HepG2 (cell line): ENCODE data around the gene RABEP2. TPM values are rescaled to one million over a fixed set of nuclear protein-coding genes. Genes with fewer than 3 reads are reported as not detected.

Experiments
- ZNF709 ChIP-seq: sonication (generic); formaldehyde crosslinking; IDR thresholded peaks from 2 replicates; pipeline ENCODE4 v1.5.0; 2020; ENCODE audit warnings: mild to moderate bottlenecking, missing genetic modification reagents
- polyA plus RNA-seq, 8 experiments: library from polyadenylated mRNA; depleted of rRNA in 3 of 8; stranded (reverse) in 7 of 8; unstranded in 1 of 8; fragments of >200 nt; fragmentation: Illumina TruSeq in 4 of 8; extraction: Trizol in 4 of 8; gene quantifications; 2 replicates each; pipeline versions ENCODE4 v1.2.1 to v1.2.3, GENCODE V29; 2011 to 2016; ENCODE audit warnings: low read depth in 4 of 8, missing spikeins in 1 of 8, mixed read lengths in 1 of 8; ENCODE audit not compliant: insufficient read depth in 1 of 8
- total RNA-seq, 5 experiments: library from RNA; depleted of rRNA; stranded (reverse); fragments of >200 nt; fragmentation: Illumina TruSeq; extraction: Trizol; gene quantifications; 2 replicates each; pipeline ENCODE4 v1.2.3, GENCODE V29; 2016; ENCODE audit warnings: low read depth in 1 of 5
- TF ChIP-seq, protein P1 (sequence below): sonication (generic); formaldehyde crosslinking; IDR thresholded peaks from 2 replicates; pipeline ENCODE4 v1.4.0; 2020; ENCODE audit warnings: mild to moderate bottlenecking, missing genetic modification reagents
- TF ChIP-seq, protein P2 (sequence below): sonication (generic); formaldehyde crosslinking; IDR thresholded peaks from 2 replicates; pipeline ENCODE4 v1.5.0; 2020; ENCODE audit warnings: missing genetic modification reagents

Gene RABEP2
- total and polyA plus RNA-seq, 2 of the 13 experiments (the other 11 are each of a cell fraction or from before 2014, with no cell fraction given), result 10.8 to 18.4 TPM

DNA sequence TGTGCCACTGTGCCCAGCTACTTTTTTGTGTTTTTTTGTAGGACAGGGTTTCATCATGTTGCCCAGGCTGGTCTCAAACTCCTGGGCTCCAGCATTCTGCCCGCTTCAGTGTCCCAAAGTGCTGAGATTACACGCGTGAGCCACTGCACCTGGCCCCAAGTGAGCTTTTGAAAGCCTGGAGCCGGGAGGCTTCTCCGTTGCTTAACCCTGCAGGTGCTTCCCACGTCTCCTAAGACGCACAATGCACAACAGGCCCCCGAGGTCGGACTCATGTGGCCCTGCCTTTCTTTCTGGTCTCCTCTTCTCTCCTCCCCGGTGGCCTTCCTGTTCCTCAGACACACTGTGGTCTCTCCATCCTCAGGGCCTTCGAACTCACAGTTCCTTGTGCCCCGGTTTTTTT lies 12.5 kb downstream of the RABEP2 start (continued):
- TF ChIP-seq, protein P1, sequence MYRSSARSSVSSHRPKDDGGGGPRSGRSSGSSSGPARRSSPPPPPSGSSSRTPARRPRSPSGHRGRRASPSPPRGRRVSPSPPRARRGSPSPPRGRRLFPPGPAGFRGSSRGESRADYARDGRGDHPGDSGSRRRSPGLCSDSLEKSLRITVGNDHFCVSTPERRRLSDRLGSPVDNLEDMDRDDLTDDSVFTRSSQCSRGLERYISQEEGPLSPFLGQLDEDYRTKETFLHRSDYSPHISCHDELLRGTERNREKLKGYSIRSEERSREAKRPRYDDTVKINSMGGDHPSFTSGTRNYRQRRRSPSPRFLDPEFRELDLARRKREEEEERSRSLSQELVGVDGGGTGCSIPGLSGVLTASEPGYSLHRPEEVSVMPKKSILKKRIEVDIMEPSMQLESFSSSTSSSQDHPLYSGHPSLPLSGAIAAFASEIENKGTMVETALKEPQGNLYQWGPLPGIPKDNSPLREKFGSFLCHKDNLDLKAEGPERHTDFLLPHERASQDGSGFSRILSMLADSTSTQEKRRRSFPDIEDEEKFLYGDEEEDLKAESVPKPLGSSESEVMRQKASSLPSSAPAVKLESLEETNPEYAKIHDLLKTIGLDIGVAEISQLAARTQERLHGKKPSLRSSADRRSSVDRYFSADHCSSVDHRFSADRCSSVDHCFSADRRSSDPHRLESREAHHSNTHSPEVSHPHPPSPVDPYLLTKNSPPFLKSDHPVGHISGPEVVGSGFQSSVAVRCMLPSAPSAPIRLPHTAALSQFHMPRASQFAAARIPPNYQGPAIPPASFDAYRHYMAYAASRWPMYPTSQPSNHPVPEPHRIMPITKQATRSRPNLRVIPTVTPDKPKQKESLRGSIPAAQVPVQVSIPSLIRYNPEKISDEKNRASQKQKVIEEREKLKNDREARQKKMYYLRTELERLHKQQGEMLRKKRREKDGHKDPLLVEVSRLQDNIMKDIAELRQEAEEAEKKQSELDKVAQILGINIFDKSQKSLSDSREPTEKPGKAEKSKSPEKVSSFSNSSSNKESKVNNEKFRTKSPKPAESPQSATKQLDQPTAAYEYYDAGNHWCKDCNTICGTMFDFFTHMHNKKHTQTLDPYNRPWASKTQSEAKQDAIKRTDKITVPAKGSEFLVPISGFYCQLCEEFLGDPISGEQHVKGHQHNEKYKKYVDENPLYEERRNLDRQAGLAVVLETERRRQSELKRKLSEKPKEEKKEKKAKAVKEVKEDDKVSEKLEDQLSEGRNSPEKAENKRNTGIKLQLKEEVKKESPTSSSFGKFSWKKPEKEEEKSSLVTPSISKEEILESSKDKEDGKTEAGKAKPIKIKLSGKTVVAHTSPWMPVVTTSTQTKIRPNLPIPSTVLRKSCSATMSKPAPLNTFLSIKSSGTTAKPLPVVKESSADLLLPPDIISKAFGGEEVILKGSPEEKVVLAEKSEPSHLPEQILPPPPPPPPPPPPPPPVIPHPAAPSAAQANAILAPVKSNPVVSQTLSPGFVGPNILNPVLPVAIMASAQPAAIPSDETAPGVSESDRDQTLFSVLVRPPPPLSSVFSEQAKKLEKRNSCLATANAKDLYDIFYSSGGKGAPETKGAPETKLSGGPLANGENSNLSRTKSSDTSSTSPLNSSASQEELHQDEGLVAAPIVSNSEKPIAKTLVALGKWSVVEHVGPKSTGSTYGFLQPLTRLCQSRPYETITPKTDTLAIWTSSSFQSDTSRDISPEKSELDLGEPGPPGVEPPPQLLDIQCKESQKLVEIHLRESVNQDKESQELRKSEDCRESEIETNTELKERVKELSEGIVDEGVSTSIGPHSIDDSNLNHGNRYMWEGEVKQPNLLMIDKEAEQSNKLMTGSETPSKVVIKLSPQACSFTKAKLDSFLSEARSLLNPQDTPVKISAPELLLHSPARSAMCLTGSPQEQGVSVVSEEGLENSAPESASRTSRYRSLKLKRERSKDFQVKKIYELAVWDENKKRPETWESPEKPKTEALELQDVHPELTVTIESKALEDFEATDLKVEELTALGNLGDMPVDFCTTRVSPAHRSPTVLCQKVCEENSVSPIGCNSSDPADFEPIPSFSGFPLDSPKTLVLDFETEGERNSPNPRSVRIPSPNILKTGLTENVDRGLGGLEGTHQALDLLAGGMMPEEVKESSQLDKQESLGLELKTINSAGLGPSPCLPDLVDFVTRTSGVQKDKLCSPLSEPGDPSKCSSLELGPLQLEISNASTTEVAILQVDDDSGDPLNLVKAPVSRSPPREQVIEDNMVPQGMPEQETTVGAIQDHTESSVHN (CRISPR knock-in tag), result no peak
- no peak for TF ChIP-seq ZNF709 (CRISPR knock-in tag)
- TF ChIP-seq, protein P2, sequence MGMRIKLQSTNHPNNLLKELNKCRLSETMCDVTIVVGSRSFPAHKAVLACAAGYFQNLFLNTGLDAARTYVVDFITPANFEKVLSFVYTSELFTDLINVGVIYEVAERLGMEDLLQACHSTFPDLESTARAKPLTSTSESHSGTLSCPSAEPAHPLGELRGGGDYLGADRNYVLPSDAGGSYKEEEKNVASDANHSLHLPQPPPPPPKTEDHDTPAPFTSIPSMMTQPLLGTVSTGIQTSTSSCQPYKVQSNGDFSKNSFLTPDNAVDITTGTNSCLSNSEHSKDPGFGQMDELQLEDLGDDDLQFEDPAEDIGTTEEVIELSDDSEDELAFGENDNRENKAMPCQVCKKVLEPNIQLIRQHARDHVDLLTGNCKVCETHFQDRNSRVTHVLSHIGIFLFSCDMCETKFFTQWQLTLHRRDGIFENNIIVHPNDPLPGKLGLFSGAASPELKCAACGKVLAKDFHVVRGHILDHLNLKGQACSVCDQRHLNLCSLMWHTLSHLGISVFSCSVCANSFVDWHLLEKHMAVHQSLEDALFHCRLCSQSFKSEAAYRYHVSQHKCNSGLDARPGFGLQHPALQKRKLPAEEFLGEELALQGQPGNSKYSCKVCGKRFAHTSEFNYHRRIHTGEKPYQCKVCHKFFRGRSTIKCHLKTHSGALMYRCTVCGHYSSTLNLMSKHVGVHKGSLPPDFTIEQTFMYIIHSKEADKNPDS, result no peak
